Stimulated activated CD8-positive, alpha-beta memory T cell treated with anti-CD3 and anti-CD28 coated beads, Interleukin-15, amount 100 ng/mL, for 4 hours (primary cell): Measurements from ENCODE around the gene PHOSPHO1.
"Not testable (repeated sequence)": the region's sequence is repeated elsewhere in the genome, so short reads cannot be mapped to it uniquely, and the experiment has no call there.

ENCODE experiments used
- DNase-seq, 2 donors: peaks; one replicate each; pipeline ENCODE4 v3.0.0-alpha.2; 2020; ENCODE audit warnings: low read depth in 2 of 2

The PHOSPHO1 gene

DNA sequence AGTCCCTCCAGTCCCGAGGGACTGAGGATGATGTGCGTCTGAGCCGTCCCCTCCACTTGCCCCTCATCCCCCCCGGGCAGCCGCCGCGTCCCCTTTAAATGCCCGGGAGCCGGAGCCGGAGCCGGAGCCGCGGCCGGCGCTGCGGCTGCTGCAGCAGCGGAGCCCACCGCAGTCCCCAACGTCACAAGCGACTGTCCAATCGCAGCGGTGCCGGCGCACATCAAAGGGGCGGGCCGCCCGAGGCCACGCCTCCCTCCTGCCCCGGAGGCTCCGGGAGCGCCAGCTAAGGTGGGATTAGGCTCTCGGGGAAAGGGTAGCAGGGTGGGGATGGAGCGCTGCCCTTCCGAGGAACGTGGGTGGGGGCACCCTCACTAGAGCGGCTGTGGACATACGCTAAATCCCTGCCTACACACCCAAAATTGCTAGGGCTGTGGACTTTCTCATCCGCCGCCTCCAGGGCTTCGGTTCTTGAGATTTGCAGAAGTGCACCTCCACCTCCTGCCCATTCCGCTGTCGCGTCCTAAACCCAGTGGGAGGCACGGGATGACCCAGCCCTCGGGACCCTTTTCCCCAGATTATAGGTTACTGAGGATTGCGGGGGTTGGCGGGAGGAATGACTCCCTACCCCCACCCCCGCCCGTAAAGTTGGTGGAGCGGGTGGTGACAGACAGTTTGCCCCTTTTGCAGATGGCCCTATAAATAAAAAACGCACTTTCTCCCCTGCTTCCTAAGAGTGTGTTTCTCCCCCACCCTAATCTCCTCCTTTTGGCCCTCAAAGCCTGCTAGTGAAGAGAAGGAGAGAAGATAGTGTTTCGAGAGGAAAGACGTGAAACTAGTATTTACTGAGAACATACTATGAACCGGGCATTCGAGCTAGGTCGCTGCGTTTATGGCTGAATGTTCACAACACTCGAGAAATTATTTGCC is at the start of gene PHOSPHO1:
Gene PHOSPHO1 (minus strand): TSS at position 152 of the 927 bp plus-strand sequence. CDS start 4,096 bp downstream, outside the sequence.
- peak; percentile 64 to 71 for DNase-seq

- DNase-seq = no peak
Observed at GRCh38 chr17:49280061-49280460, 49.5 kb upstream of the PHOSPHO1 start.

DNA sequence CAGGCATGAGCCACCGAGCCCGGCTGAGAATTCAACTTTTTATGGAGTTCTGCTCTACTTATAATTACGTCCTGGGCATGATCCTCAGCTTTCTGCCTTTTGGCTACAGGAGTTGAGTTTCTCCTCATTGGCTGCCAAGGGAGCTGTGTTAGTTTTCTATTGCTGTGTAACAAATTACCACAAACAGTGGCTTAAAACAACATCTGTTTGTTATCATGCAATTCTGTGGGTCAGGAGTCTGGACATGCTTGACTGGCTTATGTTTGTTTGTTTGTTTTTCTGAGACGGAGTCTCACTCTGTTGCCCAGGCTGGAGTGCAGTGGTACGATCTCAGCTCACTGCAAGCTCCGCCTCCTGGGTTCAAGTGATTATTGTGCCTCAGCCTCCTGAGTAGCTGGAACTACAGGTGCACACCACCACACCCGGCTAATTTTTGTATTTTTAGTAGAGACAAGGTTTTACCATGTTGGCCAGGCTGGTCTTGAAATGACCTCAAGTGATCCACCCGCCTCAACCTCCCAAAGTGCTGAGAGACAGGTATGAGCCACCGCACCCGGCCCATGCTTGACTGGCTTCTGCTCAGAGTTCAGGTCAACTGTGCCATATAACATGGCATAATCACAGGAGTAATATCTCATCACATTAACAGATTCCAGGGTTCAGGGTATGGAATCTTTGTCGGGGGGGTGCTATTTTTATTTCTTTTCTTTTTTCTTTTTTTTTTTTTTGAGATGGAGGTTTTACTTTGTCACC is 48.9 kb upstream of the PHOSPHO1 start:
- not testable (repeated sequence) for DNase-seq

GRCh38 chr17:49278076-49278475 is 47.5 kb upstream of the PHOSPHO1 start:
- DNase-seq = no peak

GRCh38 chr17:49277638-49278037 is 47.1 kb upstream of the PHOSPHO1 start:
- no peak for DNase-seq

DNA sequence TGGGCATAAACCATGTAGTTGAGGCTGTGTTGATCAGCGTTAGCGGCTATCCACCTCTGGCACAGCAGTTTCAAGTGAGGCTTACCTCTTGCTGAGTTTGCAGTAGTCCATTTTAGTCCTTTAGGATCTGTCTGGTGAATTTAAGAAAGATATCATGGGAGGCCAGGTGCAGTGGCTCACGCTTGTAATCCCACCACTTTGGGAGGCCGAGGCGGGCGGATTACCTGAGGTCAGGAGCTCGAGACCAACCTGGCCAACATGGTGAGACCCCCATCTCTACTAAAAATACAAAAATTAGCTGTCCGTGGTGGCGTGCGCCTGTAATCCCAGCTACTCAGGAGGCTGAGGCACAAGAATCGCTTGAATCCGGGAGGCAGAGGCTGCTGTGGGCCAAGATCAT is 45.4 kb upstream of the PHOSPHO1 start:
- DNase-seq = not testable (repeated sequence)

DNA sequence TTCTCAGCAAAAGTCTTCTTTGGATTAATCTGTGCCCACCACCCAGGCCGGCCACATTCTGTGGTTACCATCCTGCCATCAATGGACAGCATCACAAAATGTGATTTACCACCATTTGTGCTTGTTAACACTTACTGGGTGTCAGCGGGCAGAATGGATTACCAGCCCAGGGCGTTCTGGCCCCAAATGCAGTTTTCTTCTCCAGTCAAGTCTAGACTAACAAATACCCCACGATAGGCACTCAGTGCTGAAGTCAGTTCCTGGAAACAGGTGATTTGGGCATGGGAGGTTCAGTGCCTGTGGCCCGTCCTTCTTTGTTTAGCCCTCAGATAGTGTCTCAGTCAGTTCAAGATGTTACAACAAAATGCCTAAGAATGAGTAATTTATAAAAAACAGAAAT is 38.8 kb upstream of the PHOSPHO1 start:
- DNase-seq = no peak

DNA sequence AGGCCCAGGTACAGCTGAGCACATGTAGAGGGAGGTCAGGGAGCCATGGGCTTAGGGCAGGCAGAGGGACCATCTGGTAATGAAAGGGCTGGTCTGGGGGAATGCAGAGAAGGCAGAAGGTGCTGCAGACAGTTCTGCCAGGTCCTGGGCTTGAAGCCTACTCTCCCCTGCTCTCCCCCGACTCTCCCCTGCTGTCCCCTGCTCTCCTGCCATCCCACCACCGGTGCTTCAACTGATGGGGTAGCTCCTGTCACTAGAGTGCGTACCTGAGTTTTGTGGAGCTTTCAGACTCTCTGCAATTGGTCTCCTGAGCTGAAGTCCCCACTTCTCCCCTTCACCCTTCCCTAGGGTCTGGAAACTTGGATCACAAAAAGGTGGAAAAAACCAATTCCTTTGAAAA is 37.3 kb upstream of the PHOSPHO1 start:
- DNase-seq = no peak

DNA sequence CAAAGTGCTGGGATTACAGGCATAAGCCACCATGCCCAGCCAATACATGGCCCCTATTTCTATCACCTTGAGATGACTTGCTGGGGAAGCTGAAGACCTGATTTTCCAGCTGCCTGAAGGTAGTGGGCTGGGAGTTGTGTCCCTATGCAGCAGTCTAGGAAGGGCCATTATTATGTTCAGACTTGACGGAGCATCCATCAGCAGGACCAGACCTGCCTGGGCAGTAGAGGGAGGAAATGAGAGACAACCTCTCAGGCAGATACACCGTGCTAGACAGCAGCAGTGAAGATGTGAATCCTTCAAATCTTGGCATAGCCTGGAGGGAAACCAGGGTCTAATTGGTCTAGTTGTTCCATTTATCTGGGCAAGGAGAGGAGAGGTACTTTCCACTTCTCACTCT is 35.6 kb upstream of the PHOSPHO1 start:
- DNase-seq = no peak

DNA sequence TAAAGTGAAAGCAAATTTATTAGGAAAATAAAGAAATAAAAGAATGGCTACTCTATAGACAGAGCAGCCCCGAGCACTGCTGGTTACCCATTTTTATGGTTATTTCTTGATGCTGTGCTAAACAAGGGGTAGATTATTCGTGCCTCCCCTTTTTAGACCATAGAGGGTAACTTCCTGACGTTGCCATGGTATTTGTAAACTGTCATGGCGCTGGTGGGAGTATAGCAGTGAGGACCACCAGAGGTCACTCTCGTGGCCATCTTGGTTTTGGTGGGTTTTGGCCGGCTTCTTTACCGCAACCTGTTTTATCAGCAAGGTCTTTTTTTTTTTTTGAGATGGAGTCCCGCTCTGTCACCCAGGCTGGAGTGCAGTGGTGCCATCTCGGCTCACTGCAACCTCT is 31.0 kb upstream of the PHOSPHO1 start:
- not testable (repeated sequence) for DNase-seq

DNA sequence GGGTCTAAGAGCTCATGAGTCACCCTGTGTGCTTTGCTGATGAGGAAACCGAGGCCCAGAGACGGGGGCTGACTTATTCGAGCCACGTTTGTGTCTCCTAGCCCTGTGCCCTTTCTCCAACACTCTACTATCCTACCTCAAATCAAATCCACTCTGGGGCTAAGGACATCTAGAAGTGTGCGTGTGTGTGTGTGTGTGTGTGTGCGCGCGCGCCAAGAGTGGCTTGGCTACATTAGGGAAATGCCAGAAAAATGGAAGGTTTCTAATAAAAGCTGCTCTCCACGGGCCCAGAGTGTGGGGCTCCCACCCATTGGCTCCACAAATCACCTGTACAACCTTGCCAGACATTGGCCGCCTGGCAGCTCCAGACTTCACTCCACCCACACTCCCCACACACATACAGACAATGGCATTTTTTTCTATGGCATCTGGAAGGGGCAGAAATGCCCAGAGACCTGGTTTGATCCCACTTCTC is 30.3 kb upstream of the PHOSPHO1 start:
- peak in 1 of 2 donors; percentile 36 for DNase-seq

DNA sequence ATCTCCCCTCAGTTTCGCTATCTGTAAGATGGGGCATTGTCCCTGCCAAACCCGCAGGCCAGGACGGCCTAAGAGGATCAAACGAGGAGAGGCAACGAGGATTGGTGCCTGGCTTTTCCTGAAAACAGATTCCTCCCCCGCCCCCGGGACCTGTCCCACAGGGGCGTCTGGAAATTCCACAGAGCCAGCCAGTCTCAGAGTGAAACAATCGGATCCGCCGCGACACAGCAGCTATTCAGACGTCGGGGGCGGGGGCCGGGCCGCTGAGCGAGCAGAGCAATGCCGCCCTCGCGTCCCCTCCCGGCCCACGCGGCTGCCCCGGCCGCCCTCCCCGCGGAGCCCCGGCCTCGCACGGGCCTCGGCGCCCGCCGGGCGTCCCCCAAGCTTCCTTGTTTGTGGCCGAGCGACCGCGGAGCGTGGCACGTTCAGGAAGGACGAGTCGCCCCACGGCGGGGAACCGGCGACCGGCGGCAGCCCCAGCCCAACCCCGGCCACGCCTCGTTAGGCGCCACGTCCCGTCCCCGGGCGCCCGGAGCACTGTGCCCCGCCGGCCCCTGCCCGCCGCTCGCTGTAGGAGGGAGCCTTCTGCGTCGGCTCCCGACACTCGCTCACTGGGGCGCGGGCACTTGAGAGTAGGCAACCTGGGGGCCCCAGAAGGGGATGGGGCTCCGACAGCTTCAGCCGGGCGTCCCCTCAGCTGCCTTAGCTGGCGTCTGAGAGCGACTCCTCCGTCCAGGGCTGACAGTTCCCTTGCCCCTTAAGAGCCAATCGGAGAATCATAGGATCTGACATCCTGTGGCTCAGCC is 29.6 kb upstream of the PHOSPHO1 start:
- peak; percentile 36 to 59 for DNase-seq

DNA sequence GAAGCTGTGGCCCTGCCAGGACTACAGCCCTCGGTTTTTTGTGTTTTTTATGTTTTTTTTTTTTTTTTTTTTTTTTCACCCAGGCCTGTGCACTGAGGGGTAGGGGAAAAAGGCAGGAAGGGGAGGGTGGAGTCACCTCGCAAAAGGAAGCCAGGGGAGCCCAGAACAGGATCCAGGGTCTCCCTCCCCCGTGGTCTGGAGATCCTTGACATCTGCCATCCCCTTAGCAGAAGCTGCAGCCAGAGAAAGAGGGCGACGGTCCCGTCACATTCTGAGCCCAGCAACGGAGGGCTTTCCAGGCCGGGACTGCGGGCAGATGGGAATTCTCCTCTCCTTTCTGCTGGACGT is 29.1 kb upstream of the PHOSPHO1 start:
- no peak for DNase-seq

GRCh38 chr17:49258394-49258793 is 27.8 kb upstream of the PHOSPHO1 start:
- DNase-seq = no peak

DNA sequence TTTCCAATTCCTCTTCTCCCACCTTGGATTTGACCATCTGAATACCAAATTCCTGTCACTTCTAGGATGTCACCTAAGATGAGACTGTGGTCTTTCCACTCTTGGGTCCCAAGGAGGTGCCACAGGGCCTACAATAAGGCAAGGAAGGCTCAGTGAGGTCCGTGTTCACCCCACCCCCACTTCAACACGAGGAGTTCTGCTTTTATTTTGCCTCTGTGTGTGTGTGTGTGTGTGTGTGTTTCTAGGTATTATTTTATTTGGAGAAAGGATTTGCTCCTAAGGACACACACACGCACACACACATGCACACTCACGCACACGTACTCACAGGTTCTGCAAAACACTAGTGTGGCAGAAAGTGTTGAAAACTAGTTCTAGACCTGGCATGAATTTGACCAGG is 24.5 kb upstream of the PHOSPHO1 start:
- DNase-seq = no peak

DNA sequence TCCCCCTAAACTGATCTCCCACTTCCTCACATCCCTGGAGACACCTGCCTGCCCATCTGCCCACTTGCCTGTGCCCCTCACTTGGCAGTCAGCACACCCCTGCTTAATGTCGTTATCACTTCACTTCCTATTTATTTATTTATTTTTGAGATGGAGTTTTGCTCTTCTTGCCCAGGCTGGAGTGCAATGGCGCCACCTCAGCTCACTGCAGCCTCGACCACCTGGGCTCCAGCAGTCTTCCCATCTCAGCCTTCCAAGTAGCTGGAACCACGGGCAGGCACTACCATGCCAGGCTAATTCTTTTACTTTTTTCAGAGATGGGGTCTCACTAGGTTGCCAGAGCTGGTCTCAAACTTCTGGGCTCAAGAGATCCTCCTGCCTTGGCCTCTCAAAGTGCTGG is 23.5 kb upstream of the PHOSPHO1 start:
- DNase-seq = no peak

DNA sequence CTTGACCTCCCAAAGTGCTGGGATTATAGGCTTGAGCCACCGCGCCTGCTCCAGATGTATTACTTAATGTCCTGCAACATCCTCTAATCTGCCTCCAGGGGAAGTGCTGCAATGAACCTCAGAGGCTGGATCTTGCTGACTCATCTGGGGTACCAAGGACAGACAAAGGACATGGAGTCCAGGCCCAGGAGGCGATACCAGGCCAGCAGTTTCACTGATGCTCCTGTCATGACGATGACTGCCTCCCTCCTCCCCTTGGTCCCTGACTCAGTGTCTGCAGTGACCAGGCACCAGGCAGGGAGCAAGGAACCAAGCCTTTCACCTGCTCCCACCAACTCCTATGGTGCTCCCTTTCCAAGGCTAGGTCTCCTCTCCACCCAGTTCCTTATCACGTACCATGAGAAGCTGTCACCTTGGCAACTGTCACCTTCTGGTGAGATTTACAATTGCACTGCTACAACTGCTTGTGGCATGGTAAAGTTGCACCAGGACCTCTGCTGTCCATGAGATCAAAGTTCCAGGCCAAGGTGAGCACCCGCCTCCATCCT is 21.6 kb upstream of the PHOSPHO1 start:
- DNase-seq = no peak

- DNase-seq = no peak
Observed at GRCh38 chr17:49249890-49250522, 19.4 kb upstream of the PHOSPHO1 start.

DNA sequence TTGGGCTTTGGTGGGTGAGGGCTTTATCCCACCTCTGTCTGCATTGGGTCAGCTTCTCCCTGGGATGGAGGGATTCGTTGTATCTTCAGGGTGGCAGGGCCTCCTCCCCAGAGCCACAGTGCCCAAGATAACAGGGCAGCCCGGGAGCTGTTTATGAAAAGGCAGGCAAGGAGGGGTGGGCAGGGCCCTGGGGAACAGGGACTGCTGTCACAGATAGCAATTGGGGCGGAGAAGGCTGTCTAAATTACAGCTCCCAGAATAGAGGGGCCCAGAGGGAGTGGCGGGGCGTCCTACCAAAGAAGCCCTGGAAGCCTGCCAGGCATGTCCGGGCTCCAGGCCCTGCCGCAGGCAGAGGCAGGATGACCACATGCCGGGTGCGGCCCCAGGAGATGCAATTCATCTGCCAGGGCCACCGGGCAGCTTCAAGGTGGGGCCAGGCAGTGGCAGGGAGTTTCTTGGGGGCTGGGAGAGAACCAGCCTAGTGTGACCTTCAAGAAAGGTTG is 18.8 kb upstream of the PHOSPHO1 start:
- no peak for DNase-seq

DNA sequence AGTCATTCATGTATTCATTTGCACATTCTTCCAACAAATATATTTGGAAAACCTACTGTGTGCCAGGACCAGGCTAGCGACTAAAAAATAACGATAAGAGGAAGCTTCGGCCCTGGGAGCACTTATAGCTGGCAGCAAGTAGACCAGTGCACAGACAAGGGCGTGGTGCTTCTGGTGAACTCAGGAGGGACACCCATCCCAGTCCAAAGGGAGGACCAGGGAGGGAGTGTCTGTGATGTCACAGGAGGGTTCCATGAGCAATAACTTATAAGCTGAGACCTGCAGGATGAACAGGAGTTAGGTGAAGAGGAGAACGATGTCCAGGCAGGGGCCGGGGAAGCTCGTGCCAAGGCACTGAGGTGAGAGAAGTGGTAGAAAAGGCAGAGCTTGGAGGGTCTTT is 17.4 kb upstream of the PHOSPHO1 start:
- no peak for DNase-seq

- no peak for DNase-seq
Observed at GRCh38 chr17:49244839-49245238, 14.3 kb upstream of the PHOSPHO1 start.
